ENCODE measurements around the gene DOCK8.

- no peak for TF ChIP-seq CTCF (IDR thresholded peaks at IDR 0.05)
- no peak for TF ChIP-seq POLR2A (IDR thresholded peaks at IDR 0.05)
Measured at GRCh38 chr9:477193-477592, 262.5 kb downstream of the DOCK8 start.
